ENCODE measurements around the gene NFKBIL1.
"Not testable (repeated sequence)": the region's sequence is repeated elsewhere in the genome, so short reads cannot be mapped to it uniquely, and the experiment has no call there.

The NFKBIL1 gene

GRCh38 chr6:31590691-31591090, 43.3 kb downstream of the NFKBIL1 start:
- DNase-seq; intact Hi-C loops (cut with DNase I): not testable (repeated sequence)

- no peak for DNase-seq
- intact Hi-C loops (cut with DNase I): no loop called here
Measured at GRCh38 chr6:31592396-31592771, 45.0 kb downstream of the NFKBIL1 start.

- DNase-seq: no peak
- intact Hi-C loops (cut with DNase I): no loop called here
Measured at GRCh38 chr6:31597006-31597405, 49.6 kb downstream of the NFKBIL1 start.

- intact Hi-C loops (cut with DNase I): no loop called here
- no peak for DNase-seq
Measured at GRCh38 chr6:31607317-31607716, 59.9 kb downstream of the NFKBIL1 start.

Measured in head of caudate nucleus (tissue), 42 donors.